SK-N-MC (cell line): ENCODE measurements around the gene HSPA1B.

Experiments used
- EZH2 ChIP-seq: fragments of 200-600 bp; sonication (generic); IDR thresholded peaks from one replicate; pipeline ENCODE4 v1.6.1; 2017; ENCODE audit warnings: antibody characterized with exemption
- POLR2AphosphoS5 ChIP-seq: IDR thresholded peaks from 2 replicates; pipeline ENCODE4 v1.6.1; 2012; ENCODE audit warnings: mild to moderate bottlenecking, low read depth, low read length, borderline replicate concordance

- TF ChIP-seq POLR2AphosphoS5 (no peak), EZH2 (no peak)
These were observed 43.2 kb upstream of the HSPA1B start for GRCh38 chr6:31784098-31784925.
